A549 (cell line): Measurements from ENCODE around the gene RORB. TPM values are rescaled to one million over a fixed set of nuclear protein-coding genes. Genes with fewer than 3 reads are reported as not detected.

Experiments used
- ATAC-seq, 2 experiments: fragments of 200-7000 bp in 1 of 2; fragments of >200 bp in 1 of 2; cut with Nextera tagmentation in 1 of 2; cut with Tn5 transposase in 1 of 2; 3 replicates each; pipeline versions ENCODE4 v1.8.0 to v1.9.1; 2018 to 2020; ENCODE audit warnings: mild to moderate bottlenecking in 1 of 2, moderate library complexity in 1 of 2
- CTCF ChIA-PET: fragments of 300-600 bp; sonication (Branson Sonifier 250); formaldehyde crosslinking; extraction: SDS; loops from one replicate; lab custom pipeline; 2021; ENCODE audit warnings: antibody characterized with exemption, inconsistent platforms; lab: Yijun Ruan, JAX
- POLR2A ChIA-PET: fragments of 350-600 bp; formaldehyde crosslinking; extraction: SDS; loops from one replicate; lab custom pipeline; 2021; ENCODE audit warnings: antibody characterized with exemption, inconsistent platforms; lab: Yijun Ruan, JAX
- DNase-seq, 2 experiments: peaks; one replicate each; pipeline versions ENCODE4 v3.0.0 to v3.0.0-alpha.2; 2011 to 2016; ENCODE audit warnings: low read depth in 1 of 2, low spot score in 1 of 2
- FAIRE-seq: peaks from 2 replicates; lab custom pipeline; 2011; peaks lifted over from hg19 to GRCh38; lab: Jason Lieb, UNC
- H3K27ac ChIP-seq, 2 experiments: fragments of >200 bp; sonication (Bioruptor Twin); formaldehyde crosslinking; 3 replicates each; pipeline ENCODE4 v1.5.1; 2016 to 2017
- H3K4me1 ChIP-seq: fragments of >200 bp; sonication (Bioruptor Twin); formaldehyde crosslinking; 3 replicates; pipeline ENCODE4 v1.6.1; 2016
- H3K4me2 ChIP-seq: fragments of >200 bp; sonication (Bioruptor Twin); formaldehyde crosslinking; 3 replicates; pipeline ENCODE4 v1.6.1; 2016
- H3K4me3 ChIP-seq: fragments of >200 bp; sonication (Bioruptor Twin); formaldehyde crosslinking; 3 replicates; pipeline ENCODE4 v1.5.1; 2016
- H3K9me3 ChIP-seq: fragments of >200 bp; sonication (Bioruptor Twin); formaldehyde crosslinking; 3 replicates; pipeline ENCODE4 v1.6.1; 2016
- ATOH8 ChIP-seq: fragments of 250-450 bp; sonication (Bioruptor Pico); IDR thresholded peaks from 2 replicates; pipeline ENCODE4 v1.5.0; 2020; ENCODE audit warnings: low read depth, mild to moderate bottlenecking, moderate library complexity
- CBX2 ChIP-seq: fragments of 200-600 bp; sonication (generic); IDR thresholded peaks from 2 replicates; pipeline ENCODE4 v1.6.1; 2016; ENCODE audit warnings: low read depth, mild to moderate bottlenecking, borderline replicate concordance
- CBX8 ChIP-seq: fragments of 200-600 bp; sonication (generic); IDR thresholded peaks from 2 replicates; pipeline ENCODE4 v1.6.1; 2016
- CEBPB ChIP-seq, 2 experiments: fragments of >200 bp in 1 of 2; sonication (Bioruptor Twin) in 1 of 2; formaldehyde crosslinking in 1 of 2; IDR thresholded peaks; 2 replicates each; pipeline ENCODE4 v1.6.1; 2012 to 2016
- CHD2 ChIP-seq: fragments of 150-350 bp; IDR thresholded peaks from 2 replicates; pipeline ENCODE4 v1.6.1; 2014; ENCODE audit warnings: low read length; ENCODE audit not compliant: partially characterized antibody
- EHF ChIP-seq: fragments of 250-450 bp; sonication (Bioruptor Pico); IDR thresholded peaks from 2 replicates; pipeline ENCODE4 v1.5.0; 2020; ENCODE audit warnings: mild to moderate bottlenecking
- FOSB ChIP-seq: fragments of 250-450 bp; sonication (Bioruptor Pico); IDR thresholded peaks from 2 replicates; pipeline ENCODE4 v1.5.0; 2020; ENCODE audit warnings: mild to moderate bottlenecking, moderate library complexity
- HOXB13 ChIP-seq: fragments of 250-450 bp; sonication (Bioruptor Pico); IDR thresholded peaks from 2 replicates; pipeline ENCODE4 v1.5.0; 2020; ENCODE audit warnings: low read depth, mild to moderate bottlenecking, moderate library complexity
- JUN ChIP-seq, 2 experiments: fragments of >200 bp; sonication (Bioruptor Twin); formaldehyde crosslinking; IDR thresholded peaks; 2 replicates in 1 of 2; 3 replicates in 1 of 2; pipeline ENCODE4 v1.6.1; 2016 to 2017
- JUNB ChIP-seq: fragments of >200 bp; sonication (Bioruptor Twin); formaldehyde crosslinking; IDR thresholded peaks from 2 replicates; pipeline ENCODE4 v1.6.1; 2016
- MAZ ChIP-seq: fragments of 150-350 bp; IDR thresholded peaks from 2 replicates; pipeline ENCODE4 v1.6.1; 2014; ENCODE audit warnings: antibody characterized with exemption, low read depth, low read length, borderline replicate concordance
- MYC ChIP-seq: IDR thresholded peaks from 2 replicates; pipeline ENCODE4 v1.6.1; 2012; ENCODE audit warnings: mild to moderate bottlenecking, inconsistent platforms, low read length, improper control_type of control experiment, borderline replicate concordance
- NPAS2 ChIP-seq: fragments of 250-450 bp; sonication (Bioruptor Pico); IDR thresholded peaks from 2 replicates; pipeline ENCODE4 v1.8.0; 2022; ENCODE audit warnings: mild to moderate bottlenecking, moderate library complexity, borderline replicate concordance
- RAD21 ChIP-seq, 2 experiments: fragments of >200 bp in 1 of 2; sonication (Bioruptor Twin) in 1 of 2; formaldehyde crosslinking in 1 of 2; IDR thresholded peaks in 1 of 2; conservative IDR thresholded peaks in 1 of 2; 2 replicates in 1 of 2; 3 replicates in 1 of 2; pipeline ENCODE4 v1.6.1; 2012 to 2018; ENCODE audit warnings: inconsistent platforms in 1 of 2
- RNF2 ChIP-seq: fragments of 200-600 bp; sonication (generic); IDR thresholded peaks from 2 replicates; pipeline ENCODE4 v1.6.1; 2016; ENCODE audit warnings: low read depth, mild to moderate bottlenecking, antibody characterized with exemption, moderate library complexity, borderline replicate concordance
- SMC3 ChIP-seq: fragments of >200 bp; sonication (Bioruptor Twin); formaldehyde crosslinking; IDR thresholded peaks from 3 replicates; pipeline ENCODE4 v1.6.1; 2018; ENCODE audit warnings: inconsistent platforms
- TFCP2L1 ChIP-seq: fragments of 250-450 bp; sonication (Bioruptor Pico); IDR thresholded peaks from 2 replicates; pipeline ENCODE4 v1.5.0; 2021; ENCODE audit warnings: mild to moderate bottlenecking
- ZC3H11A ChIP-seq: fragments of 450-650 bp; IDR thresholded peaks from 2 replicates; pipeline ENCODE4 v1.6.1; 2014; ENCODE audit warnings: antibody characterized with exemption, mild to moderate bottlenecking
- WGBS: methylation state at CpG from one replicate; pipeline ENCODE4 v1.1.6; 2017; ENCODE audit errors: missing lambda C conversion rate; 5-methylcytosine and 5-hydroxymethylcytosine counted together
- polyA plus RNA-seq, 4 experiments: library from polyadenylated mRNA; depleted of rRNA in 3 of 4; stranded (reverse); fragments of >200 nt; fragmentation: RNase III in 1 of 4; extraction: RNeasy Plus Mini Kit Qiagen cat#74134 plus additional on column Dnase treatment in 1 of 4; gene quantifications; 2 replicates in 3 of 4; 3 replicates in 1 of 4; pipeline ENCODE4 v1.2.3, GENCODE V29; 2011 to 2017
- TF ChIP-seq, protein P1 (sequence below): fragments of >200 bp; sonication (Bioruptor Twin); formaldehyde crosslinking; IDR thresholded peaks from 3 replicates; pipeline ENCODE4 v1.5.1; 2016
- TF ChIP-seq, protein P2 (sequence below): fragments of >200 bp; sonication (Bioruptor Twin); formaldehyde crosslinking; IDR thresholded peaks from 3 replicates; pipeline ENCODE4 v1.6.1; 2016

The RORB gene
- polyA plus RNA-seq, 2 of the 4 experiments (the other 2 are of a cell fraction) = not detected

GRCh38 chr9:74644023-74644422, 146.9 kb downstream of the RORB start:
- TF ChIP-seq HOXB13 (no peak), RNF2 (no peak), CBX2 (no peak)
- TF ChIP-seq, all 56 proteins: peak for 0
- ATAC-seq (no peak), DNase-seq (no peak), FAIRE-seq (no peak)
- Histone ChIP-seq H3K4me2 (no peak overlapping the region), H3K4me1 (no peaks in the 10 kb centered on the region), H3K9me3 (no peaks in the 10 kb centered on the region), H3K27ac (no peak overlapping the region), H3K4me3 (no peak overlapping the region)
- CTCF ChIA-PET = interaction anchor here (0.6 to 2.2 kb wide), 6 partner anchors 8 to 1657 kb away, joined by 3 to 7 read pairs (median 4); no protein-coding TSS in a partner anchor
- 2% methylated on average over 4 of the region's 4 CpGs for WGBS
- POLR2A ChIA-PET = no interaction called here

DNA sequence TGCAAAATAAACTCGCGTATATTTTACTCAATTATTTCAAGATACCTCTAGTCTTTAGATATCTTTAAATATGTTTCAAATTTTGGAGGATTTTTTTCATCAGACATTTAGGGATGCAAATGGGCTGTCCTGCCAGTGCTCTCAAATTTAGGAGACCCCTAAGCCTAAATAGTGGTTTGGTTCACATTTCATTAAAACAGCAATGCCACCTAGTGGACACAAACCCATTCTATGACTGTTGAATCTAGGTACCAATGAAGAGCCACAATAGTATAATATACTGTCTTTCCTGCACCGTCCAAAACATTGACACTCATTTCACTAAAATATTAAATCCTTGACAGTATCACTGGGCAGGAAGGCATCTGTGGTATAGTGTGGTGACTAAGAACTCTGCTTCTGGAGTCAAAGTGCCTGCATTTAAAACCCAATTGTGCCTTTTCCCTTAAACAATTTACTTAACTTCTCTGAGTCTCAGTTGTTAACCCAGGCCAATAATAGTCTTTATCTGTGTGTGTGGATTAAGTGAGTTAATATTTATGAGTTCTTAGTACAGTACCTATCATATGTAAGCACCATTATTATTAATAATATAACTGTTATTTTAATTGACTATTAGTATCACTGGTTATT, 148.0 kb downstream of the RORB start:
- WGBS = 59% methylated on average over 3 of the region's 3 CpGs

GRCh38 chr9:74653410-74654080, 156.4 kb downstream of the RORB start:
- H3K4me1 ChIP-seq = no peaks in the 10 kb centered on the region
- ATAC-seq (no peak), DNase-seq (no peak), FAIRE-seq (no peak)
- 48% methylated on average over 11 of the region's 11 CpGs for WGBS
- H3K9me3 ChIP-seq = no peaks in the 10 kb centered on the region
- H3K4me2 ChIP-seq = no peak overlapping the region
- no peak overlapping the region for H3K4me3 ChIP-seq
- TF ChIP-seq JUN (IDR thresholded peaks at IDR 0.05) = no peak
- no peak for TF ChIP-seq EHF (CRISPR knock-in tag)
- TF ChIP-seq CEBPB (IDR thresholded peaks at IDR 0.05) = no peak
- POLR2A ChIA-PET = no interaction called here
- no peak overlapping the region for H3K27ac ChIP-seq
- CTCF ChIA-PET = interaction anchor here (1.3 kb wide), 1 partner anchor 1454 kb away, joined by 5 read pairs; no protein-coding TSS in a partner anchor

More for the DNA sequence above, 148.0 kb downstream of the RORB start:
- CTCF ChIA-PET = no interaction called here
- TF ChIP-seq CEBPB (IDR thresholded peaks at IDR 0.05) (no peak), NPAS2 (no peak), MYC (no peak), RAD21 (conservative IDR thresholded peaks at IDR 0.05 in 1 of 2, IDR thresholded peaks at IDR 0.05 in 1 of 2) (peak; percentile 50 to 60), SMC3 (peak; percentile 40; the same call in 2 of the 3 replicates), CBX8 (no peak), TFCP2L1 (CRISPR knock-in tag) (no peak), CHD2 (no peak), ATOH8 (CRISPR knock-in tag) (no peak), MAZ (no peak), FOSB (no peak), ZC3H11A (no peak), JUNB (no peak), CBX2 (no peak)
- TF ChIP-seq, protein P1, sequence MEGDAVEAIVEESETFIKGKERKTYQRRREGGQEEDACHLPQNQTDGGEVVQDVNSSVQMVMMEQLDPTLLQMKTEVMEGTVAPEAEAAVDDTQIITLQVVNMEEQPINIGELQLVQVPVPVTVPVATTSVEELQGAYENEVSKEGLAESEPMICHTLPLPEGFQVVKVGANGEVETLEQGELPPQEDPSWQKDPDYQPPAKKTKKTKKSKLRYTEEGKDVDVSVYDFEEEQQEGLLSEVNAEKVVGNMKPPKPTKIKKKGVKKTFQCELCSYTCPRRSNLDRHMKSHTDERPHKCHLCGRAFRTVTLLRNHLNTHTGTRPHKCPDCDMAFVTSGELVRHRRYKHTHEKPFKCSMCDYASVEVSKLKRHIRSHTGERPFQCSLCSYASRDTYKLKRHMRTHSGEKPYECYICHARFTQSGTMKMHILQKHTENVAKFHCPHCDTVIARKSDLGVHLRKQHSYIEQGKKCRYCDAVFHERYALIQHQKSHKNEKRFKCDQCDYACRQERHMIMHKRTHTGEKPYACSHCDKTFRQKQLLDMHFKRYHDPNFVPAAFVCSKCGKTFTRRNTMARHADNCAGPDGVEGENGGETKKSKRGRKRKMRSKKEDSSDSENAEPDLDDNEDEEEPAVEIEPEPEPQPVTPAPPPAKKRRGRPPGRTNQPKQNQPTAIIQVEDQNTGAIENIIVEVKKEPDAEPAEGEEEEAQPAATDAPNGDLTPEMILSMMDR = peak; percentile 64
- TF ChIP-seq, protein P2, sequence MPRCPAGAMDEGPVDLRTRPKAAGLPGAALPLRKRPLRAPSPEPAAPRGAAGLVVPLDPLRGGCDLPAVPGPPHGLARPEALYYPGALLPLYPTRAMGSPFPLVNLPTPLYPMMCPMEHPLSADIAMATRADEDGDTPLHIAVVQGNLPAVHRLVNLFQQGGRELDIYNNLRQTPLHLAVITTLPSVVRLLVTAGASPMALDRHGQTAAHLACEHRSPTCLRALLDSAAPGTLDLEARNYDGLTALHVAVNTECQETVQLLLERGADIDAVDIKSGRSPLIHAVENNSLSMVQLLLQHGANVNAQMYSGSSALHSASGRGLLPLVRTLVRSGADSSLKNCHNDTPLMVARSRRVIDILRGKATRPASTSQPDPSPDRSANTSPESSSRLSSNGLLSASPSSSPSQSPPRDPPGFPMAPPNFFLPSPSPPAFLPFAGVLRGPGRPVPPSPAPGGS = no peak
- ATAC-seq = peak; percentile 62 to 87; a peak in 4 of 6 replicates
- peak in 1 of 2 experiments; percentile 24 for DNase-seq
- no peak overlapping the region for H3K4me3 ChIP-seq
- no peak overlapping the region for H3K4me2 ChIP-seq
- H3K4me1 ChIP-seq = no peaks in the 10 kb centered on the region
- no peaks in the 10 kb centered on the region for H3K9me3 ChIP-seq
- POLR2A ChIA-PET = no interaction called here
- FAIRE-seq = no peak
- H3K27ac ChIP-seq = no peak overlapping the region
